ENCODE data around the gene NTF4.

Gene NTF4

GRCh38 chr19:49106648-49107135 is 42.1 kb upstream of the NTF4 start:
- Histone ChIP-seq H3K4me1 (ENCODE audit: low read length) (no peaks in the 10 kb centered on the region), H3K27me3 (ENCODE audit: low read depth, low read length) (no peaks in the 10 kb centered on the region), H3K36me3 (replicated peaks; ENCODE audit: low read depth, low read length) (peaks cover 74% of the 10 kb centered on the region), H3K9ac (ENCODE audit: low read length) (no peak overlapping the region), H2AFZ (ENCODE audit: low read depth, low read length) (no peak overlapping the region), H3K4me3 (ENCODE audit: low read length) (no peak overlapping the region), H4K20me1 (ENCODE audit: insufficient read depth, low read length) (peaks cover 36% of the 10 kb centered on the region), H3K27ac (ENCODE audit: low read length) (no peak overlapping the region), H3K4me2 (ENCODE audit: low read length) (no peak overlapping the region), H3K9me3 (ENCODE audit: insufficient read depth, low read length) (no peaks in the 10 kb centered on the region), H3K79me2 (ENCODE audit: low read length) (no peaks in the 10 kb centered on the region)
- TF ChIP-seq EZH2phosphoT487 (IDR thresholded peaks at IDR 0.05; ENCODE audit: low read depth) (no peak), CTCF (IDR thresholded peaks at IDR 0.05; ENCODE audit: low read depth, low read length) (peak; percentile 92)

DNA sequence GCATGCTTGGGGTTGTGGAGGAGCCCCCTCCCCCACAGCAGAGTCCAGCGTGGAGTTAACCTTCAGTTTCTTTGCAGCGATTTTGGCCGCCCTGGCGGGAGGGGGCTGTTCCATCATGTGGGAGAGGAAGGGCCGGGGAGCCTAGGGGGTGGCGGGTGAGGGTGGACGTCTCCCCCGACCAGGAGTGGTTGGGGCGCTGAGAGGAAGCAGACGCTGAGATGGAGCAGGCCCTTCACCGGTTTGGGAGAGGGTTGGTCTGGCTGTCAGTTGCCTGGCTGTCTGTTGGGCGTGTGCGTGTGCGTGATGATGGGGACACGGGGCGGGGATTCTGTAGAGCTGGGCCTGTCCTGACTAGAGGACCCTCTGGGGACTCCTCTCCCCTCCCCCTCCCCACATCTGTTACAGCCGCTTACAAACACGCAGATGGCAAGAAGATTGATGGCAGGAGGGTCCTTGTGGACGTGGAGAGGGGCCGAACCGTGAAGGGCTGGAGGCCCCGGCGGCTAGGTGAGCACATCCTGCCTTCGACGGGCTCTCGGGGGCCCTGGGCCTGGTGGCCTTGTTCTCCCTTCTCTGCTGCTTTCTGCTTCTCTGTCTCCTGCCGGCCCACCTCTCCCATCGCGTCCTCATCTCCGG is 39.7 kb upstream of the NTF4 start:
- Histone ChIP-seq H3K9ac (ENCODE audit: low read length) (no peak overlapping the region), H4K20me1 (ENCODE audit: insufficient read depth, low read length) (peaks cover 36% of the 10 kb centered on the region), H3K27me3 (ENCODE audit: low read depth, low read length) (no peaks in the 10 kb centered on the region), H3K4me1 (ENCODE audit: low read length) (no peaks in the 10 kb centered on the region), H3K4me2 (ENCODE audit: low read length) (no peak overlapping the region), H3K9me3 (ENCODE audit: insufficient read depth, low read length) (no peaks in the 10 kb centered on the region), H3K4me3 (ENCODE audit: low read length) (no peak overlapping the region), H2AFZ (ENCODE audit: low read depth, low read length) (no peak overlapping the region), H3K36me3 (replicated peaks; ENCODE audit: low read depth, low read length) (peaks cover 86% of the 10 kb centered on the region), H3K27ac (ENCODE audit: low read length) (no peak overlapping the region), H3K79me2 (ENCODE audit: low read length) (peaks cover 12% of the 10 kb centered on the region; the same call in 1 of the 2 replicates)
- TF ChIP-seq EZH2phosphoT487 (IDR thresholded peaks at IDR 0.05; ENCODE audit: low read depth) = no peak
- TF ChIP-seq CTCF (IDR thresholded peaks at IDR 0.05; ENCODE audit: low read depth, low read length) = no peak

DNA sequence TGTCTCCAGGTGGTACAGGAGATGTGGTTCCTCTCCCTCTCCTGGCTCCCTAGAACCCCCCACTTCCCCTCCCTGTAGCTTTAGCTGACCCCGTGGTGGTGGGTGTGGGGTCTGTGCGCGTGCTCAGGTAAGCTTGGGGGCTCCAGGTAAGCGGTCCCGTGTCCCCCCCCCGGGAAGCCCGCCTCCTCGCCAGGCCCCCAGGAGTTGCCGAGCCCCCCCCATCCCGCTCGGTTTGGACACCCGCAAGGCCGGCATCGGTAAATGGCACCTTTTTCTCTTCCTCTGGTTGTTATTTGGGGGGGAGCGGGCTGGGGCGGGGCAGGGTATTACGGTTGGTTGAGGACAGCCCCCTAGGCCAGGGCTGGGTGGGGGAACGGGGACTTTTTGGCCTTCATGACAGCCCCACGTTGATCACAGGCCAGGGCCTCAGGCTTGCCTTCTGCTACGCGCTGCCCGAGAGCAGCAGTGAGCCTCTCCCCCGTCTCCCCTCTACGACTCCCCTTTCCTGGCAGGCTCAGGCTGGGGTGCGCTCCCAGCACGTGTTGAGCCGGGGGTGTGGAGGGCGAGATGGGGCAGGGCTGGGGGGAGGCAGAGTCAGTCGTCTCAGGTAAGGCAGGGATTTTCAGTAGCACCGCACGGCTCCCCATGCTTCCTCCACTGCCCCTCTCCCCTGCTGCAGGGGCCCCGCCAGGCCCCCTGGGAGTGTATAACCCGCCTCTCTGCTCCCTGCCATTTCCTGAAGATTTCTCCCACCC is 38.9 kb upstream of the NTF4 start:
- Histone ChIP-seq H4K20me1 (ENCODE audit: insufficient read depth, low read length) (peaks cover 40% of the 10 kb centered on the region), H3K79me2 (ENCODE audit: low read length) (peaks cover 17% of the 10 kb centered on the region), H3K27me3 (ENCODE audit: low read depth, low read length) (no peaks in the 10 kb centered on the region), H3K4me1 (ENCODE audit: low read length) (no peaks in the 10 kb centered on the region), H3K9ac (ENCODE audit: low read length) (no peak overlapping the region), H3K4me3 (ENCODE audit: low read length) (no peak overlapping the region), H3K27ac (ENCODE audit: low read length) (no peak overlapping the region), H3K36me3 (replicated peaks; ENCODE audit: low read depth, low read length) (peaks cover 85% of the 10 kb centered on the region), H2AFZ (ENCODE audit: low read depth, low read length) (no peak overlapping the region), H3K4me2 (ENCODE audit: low read length) (no peak overlapping the region), H3K9me3 (ENCODE audit: insufficient read depth, low read length) (no peaks in the 10 kb centered on the region)
- no peak for TF ChIP-seq EZH2phosphoT487 (IDR thresholded peaks at IDR 0.05; ENCODE audit: low read depth)

GRCh38 chr19:49102303-49102702 is 37.7 kb upstream of the NTF4 start:
- TF ChIP-seq CTCF (IDR thresholded peaks at IDR 0.05; ENCODE audit: low read depth, low read length) = no peak
- TF ChIP-seq EZH2phosphoT487 (IDR thresholded peaks at IDR 0.05; ENCODE audit: low read depth) = no peak
- Histone ChIP-seq H3K4me1 (ENCODE audit: low read length) (no peaks in the 10 kb centered on the region), H3K9ac (ENCODE audit: low read length) (no peak overlapping the region), H3K4me3 (ENCODE audit: low read length) (no peak overlapping the region), H3K79me2 (ENCODE audit: low read length) (peaks cover 29% of the 10 kb centered on the region), H3K27ac (ENCODE audit: low read length) (no peak overlapping the region), H3K4me2 (ENCODE audit: low read length) (no peak overlapping the region), H2AFZ (ENCODE audit: low read depth, low read length) (no peak overlapping the region), H3K27me3 (ENCODE audit: low read depth, low read length) (no peaks in the 10 kb centered on the region), H4K20me1 (ENCODE audit: insufficient read depth, low read length) (peaks cover 44% of the 10 kb centered on the region), H3K9me3 (ENCODE audit: insufficient read depth, low read length) (no peaks in the 10 kb centered on the region), H3K36me3 (replicated peaks; ENCODE audit: low read depth, low read length) (peaks cover 84% of the 10 kb centered on the region)
